GF-D8 (cell line): ENCODE data around the gene LRMDA.
"Not testable (repeated sequence)": the region's sequence is repeated elsewhere in the genome, so short reads cannot be mapped to it uniquely, and the experiment has no call there.

ENCODE experiments used
- DNase-seq: peaks from one replicate; lab custom pipeline; 2025; lab: John Stamatoyannopoulos, UW

LRMDA gene

GRCh38 chr10:75613685-75614504, 182.5 kb downstream of the LRMDA start:
- DNase-seq, result no peak

DNA sequence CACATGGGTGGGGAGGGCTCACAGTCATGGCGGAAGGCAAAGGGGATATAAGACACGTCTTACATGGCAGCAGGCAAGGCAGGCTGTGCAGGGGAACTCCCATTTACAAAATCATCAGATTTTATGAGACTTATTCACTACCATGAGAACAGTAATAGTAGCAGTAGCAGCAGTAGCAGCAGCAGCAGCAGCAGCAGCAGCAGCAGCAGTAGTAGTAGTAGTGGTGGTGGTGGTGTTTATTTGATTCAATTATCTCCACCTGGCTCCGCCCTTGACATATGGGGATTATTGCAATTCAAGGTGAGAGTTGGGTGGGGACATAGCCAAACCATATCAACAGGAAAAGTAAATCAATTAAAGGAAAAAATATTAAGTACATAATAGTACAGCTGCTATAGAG, 184.7 kb downstream of the LRMDA start:
- DNase-seq, result no peak

GRCh38 chr10:75616874-75617478, 185.6 kb downstream of the LRMDA start:
- DNase-seq, result no peak

DNA sequence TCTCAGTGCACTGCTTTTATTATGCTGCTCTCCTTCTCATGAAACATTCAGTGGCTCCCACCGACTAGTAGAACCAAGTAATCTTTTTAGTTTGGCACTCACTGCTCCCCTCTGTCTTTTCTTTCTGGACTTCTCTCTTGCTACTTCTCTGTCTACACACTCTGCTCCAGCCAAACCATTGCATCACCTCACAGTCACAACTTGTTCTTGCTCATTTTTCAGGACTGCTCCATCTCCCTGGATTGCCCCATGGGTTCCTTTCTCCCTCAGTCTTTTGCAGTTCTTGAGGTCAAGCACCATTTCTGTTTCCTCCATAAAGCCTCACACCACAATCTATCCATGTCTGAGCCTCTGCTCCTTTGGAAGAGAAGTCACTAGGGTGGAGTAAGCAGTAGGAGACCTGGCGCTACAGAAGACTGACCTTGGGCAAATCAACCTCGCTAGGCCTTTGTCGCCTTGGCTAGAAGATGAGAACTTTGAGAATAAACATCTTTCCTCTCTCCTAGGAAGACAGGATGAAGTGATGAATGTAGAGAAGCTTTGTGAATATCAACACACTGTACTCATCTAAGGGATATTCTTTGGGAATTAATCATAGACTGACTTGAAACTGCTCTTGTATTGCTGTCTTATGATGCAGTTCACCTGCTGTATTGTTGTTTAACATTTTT, 186.2 kb downstream of the LRMDA start:
- no peak for DNase-seq

GRCh38 chr10:75619635-75620034, 188.2 kb downstream of the LRMDA start:
- DNase-seq, result no peak

GRCh38 chr10:75620356-75620755, 188.9 kb downstream of the LRMDA start:
- no peak for DNase-seq

- DNase-seq, result not testable (repeated sequence)
Measured at GRCh38 chr10:75621003-75621402, 189.6 kb downstream of the LRMDA start.

GRCh38 chr10:75622503-75622902, 191.1 kb downstream of the LRMDA start:
- no peak for DNase-seq

GRCh38 chr10:75623310-75624093, 192.1 kb downstream of the LRMDA start:
- no peak for DNase-seq

DNA sequence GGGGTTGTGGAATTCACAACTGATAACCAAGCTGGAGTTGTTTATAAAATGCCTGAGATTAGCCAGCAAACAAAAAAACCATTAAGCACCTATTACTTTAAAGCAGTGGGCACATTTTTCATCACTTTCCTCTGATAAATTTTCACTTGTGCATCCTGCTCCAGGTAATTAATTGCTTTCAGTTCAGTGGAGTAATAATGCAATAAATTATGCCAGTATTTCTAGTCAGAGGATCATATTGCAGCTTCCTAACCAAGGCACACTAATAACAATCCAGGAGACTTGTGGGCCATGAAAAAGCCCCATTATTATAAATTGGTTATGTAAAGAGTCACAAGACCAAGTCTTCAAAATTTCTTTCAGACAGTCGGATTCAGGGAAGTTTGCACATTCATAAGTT, 193.2 kb downstream of the LRMDA start:
- DNase-seq, result no peak

DNA sequence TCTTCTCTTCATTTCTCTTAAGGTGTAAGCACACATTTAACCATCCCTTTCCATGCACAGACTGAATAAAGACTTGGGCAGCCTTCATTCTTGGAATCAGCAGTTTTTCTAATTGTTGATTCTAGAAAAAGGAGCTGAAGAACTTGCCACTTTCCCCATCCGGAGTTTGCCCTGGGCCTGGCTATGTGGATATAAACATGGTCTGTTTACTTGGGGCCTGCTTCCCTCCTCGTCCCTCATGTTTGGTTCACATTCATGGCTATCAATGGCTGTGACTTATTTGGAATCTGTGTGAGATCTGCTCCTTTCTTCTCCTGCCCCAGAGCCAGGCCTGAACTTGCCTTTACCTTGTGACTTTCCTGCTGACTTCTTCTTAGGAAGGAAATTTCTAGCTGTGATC, 199.3 kb downstream of the LRMDA start:
- no peak for DNase-seq

GRCh38 chr10:75632805-75633462, 201.5 kb downstream of the LRMDA start:
- DNase-seq, result no peak

DNA sequence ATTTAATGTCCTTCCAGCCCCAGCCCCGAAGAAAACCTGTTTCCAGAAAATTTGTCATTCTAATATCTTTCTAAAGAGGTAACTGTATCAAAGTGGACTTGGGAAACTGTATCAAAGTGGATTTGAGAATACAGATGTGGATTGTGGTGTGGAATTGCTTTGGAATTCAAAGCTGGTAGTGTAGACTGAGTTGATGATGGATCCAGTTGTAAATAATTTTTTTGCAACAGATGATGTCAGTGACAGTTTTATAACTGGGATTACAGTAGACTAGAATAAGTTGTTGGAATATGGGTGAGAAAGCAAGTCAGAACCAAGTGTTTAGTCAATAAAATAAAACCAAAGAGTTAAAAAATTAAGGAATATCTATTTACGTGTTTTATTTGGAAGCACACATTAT, 202.1 kb downstream of the LRMDA start:
- no peak for DNase-seq

DNA sequence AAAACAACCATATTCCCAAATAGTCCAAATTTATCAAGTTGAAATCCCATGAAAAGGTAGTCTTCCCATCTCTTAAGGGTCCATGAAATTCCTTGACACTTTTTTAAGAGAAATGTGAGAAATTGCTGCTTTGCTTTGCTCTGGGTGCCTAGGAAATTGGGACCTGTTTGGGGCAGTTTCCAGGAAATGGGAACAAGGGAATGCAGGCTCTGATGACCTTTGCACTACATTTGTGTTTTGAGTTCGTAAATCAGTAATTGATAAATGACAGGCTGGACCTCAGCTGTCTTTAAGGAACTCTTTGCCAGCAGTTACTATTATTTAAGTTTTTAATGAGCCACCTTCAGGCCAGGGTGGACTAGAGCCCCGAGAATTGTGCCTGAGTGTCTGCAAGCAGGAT, 203.5 kb downstream of the LRMDA start:
- DNase-seq, result no peak

DNA sequence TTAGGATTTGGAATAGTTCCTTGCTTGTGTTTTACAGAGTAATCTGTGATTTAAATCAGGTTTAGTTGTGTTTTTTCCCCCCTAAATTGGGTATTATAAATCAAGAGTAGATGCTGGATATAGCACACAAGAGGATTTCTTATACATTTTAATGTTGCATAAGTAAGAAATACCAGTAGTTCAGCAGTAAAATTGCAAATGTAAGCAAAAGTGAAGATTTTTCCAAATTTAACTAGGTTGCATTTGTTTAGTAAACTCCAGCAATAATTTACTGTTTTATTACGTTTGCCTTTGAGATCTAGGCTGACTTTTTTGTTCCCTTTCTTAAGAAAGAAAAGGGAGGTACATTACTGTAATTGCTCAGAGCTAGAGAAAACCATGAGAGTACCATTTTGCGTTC, 207.3 kb downstream of the LRMDA start:
- DNase-seq, result no peak

GRCh38 chr10:75639736-75640135, 208.3 kb downstream of the LRMDA start:
- no peak for DNase-seq

GRCh38 chr10:75640381-75640780, 209.0 kb downstream of the LRMDA start:
- DNase-seq, result no peak

DNA sequence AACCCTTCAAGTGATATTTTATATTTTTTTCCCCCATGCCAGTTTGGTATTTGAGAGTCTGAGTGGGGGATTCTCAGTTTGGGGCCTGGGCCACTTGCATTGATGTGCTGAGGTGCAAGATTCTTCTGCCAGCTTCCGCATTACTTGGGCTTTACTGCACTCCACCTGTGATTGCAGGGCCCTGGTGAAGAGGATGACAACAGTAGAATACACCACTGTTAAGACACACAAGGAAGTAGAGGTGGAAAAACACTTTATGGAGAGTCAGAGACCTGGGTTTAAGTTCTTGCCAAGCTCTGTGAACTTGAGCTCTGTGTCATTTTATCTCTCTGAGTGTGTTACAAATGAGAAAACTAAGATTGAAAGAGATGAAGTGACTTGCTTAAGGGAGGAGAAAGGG, 209.4 kb downstream of the LRMDA start:
- no peak for DNase-seq

- no peak for DNase-seq
Measured at GRCh38 chr10:75643405-75643804, 212.0 kb downstream of the LRMDA start.

- no peak for DNase-seq
Measured at GRCh38 chr10:75643944-75644692, 212.7 kb downstream of the LRMDA start.

- DNase-seq, result no peak
Measured at GRCh38 chr10:75645704-75646103, 214.3 kb downstream of the LRMDA start.
